WTC11 (cell line): ENCODE measurements around the gene TMEM11. TPM values are rescaled to one million over a fixed set of nuclear protein-coding genes. Genes with fewer than 3 reads are reported as not detected.
A peak's percentile ranks its signal among the peaks of the same experiment; 100 is the strongest.

Source experiments
- ATAC-seq: fragments of 200-7000 bp; cut with Tn5 transposase; 2 replicates; pipeline ENCODE4 v1.10.0; 2021; ENCODE audit warnings: mild to moderate bottlenecking, moderate library complexity
- CTCF ChIA-PET: fragments of 300-600 bp; sonication (Branson Sonifier 250); formaldehyde crosslinking; loops from one replicate; lab custom pipeline; 2021; ENCODE audit warnings: antibody characterized with exemption; lab: Charles Lee
- POLR2A ChIA-PET: fragments of 350-600 bp; sonication (Branson Sonifier 250); formaldehyde crosslinking; loops from one replicate; lab custom pipeline; 2021; ENCODE audit warnings: antibody characterized with exemption; lab: Charles Lee
- DNase-seq: peaks from one replicate; pipeline ENCODE4 v3.0.0; 2021; ENCODE audit warnings: low spot score
- H3K27ac Mint-ChIP-seq: 2 replicates; pipeline ENCODE4 v1.8.0; 2021; ENCODE audit warnings: mixed read lengths
- H3K27me3 Mint-ChIP-seq: 2 replicates; pipeline ENCODE4 v1.8.0; 2021; ENCODE audit warnings: low read depth, mild to moderate bottlenecking, moderate library complexity, mixed read lengths
- H3K36me3 Mint-ChIP-seq: 2 replicates; pipeline ENCODE4 v1.8.0; 2021; ENCODE audit warnings: mixed read lengths
- H3K4me1 Mint-ChIP-seq: 2 replicates; pipeline ENCODE4 v1.8.0; 2022; ENCODE audit warnings: mixed read lengths
- H3K4me3 Mint-ChIP-seq: 2 replicates; pipeline ENCODE4 v1.8.0; 2021; ENCODE audit warnings: mild to moderate bottlenecking, moderate library complexity, mixed read lengths
- H3K9me3 Mint-ChIP-seq: 2 replicates; pipeline ENCODE4 v1.8.0; 2021; ENCODE audit warnings: mixed read lengths
- AR ChIP-seq: fragments of 250-450 bp; sonication (Bioruptor Pico); IDR thresholded peaks from 2 replicates; pipeline ENCODE4 v1.9.0; 2021; ENCODE audit warnings: mild to moderate bottlenecking
- ATF1 ChIP-seq: sonication (generic); formaldehyde crosslinking; IDR thresholded peaks from 2 replicates; pipeline ENCODE4 v1.8.1; 2023; ENCODE audit warnings: mild to moderate bottlenecking, moderate library complexity, missing genetic modification reagents
- ATF3 ChIP-seq: sonication (generic); formaldehyde crosslinking; conservative IDR thresholded peaks from 2 replicates; pipeline ENCODE4 v1.8.1; 2022; ENCODE audit warnings: mild to moderate bottlenecking, missing genetic modification reagents
- CDX4 ChIP-seq: fragments of 250-450 bp; sonication (Bioruptor Pico); IDR thresholded peaks from 2 replicates; pipeline ENCODE4 v1.9.0; 2021; ENCODE audit warnings: moderate library complexity, mild to moderate bottlenecking, inconsistent platforms, borderline replicate concordance
- CREB1 ChIP-seq: sonication (generic); formaldehyde crosslinking; IDR thresholded peaks from 2 replicates; pipeline ENCODE4 v1.8.0; 2023; ENCODE audit warnings: mild to moderate bottlenecking, missing genetic modification reagents
- CREM ChIP-seq: sonication (generic); formaldehyde crosslinking; IDR thresholded peaks from 2 replicates; pipeline ENCODE4 v1.8.1; 2022; ENCODE audit warnings: mild to moderate bottlenecking, missing genetic modification reagents, moderate library complexity
- ESRRA ChIP-seq: sonication (generic); formaldehyde crosslinking; IDR thresholded peaks from 2 replicates; pipeline ENCODE4 v1.8.1; 2022; ENCODE audit warnings: mild to moderate bottlenecking, missing genetic modification reagents, borderline replicate concordance
- FOXP1 ChIP-seq: sonication (generic); formaldehyde crosslinking; IDR thresholded peaks from 2 replicates; pipeline ENCODE4 v1.8.0; 2022; ENCODE audit warnings: missing genetic modification reagents, mild to moderate bottlenecking, moderate library complexity, borderline replicate concordance
- GABPB1 ChIP-seq: sonication (generic); formaldehyde crosslinking; IDR thresholded peaks from 2 replicates; pipeline ENCODE4 v1.8.1; 2023; ENCODE audit warnings: mild to moderate bottlenecking, missing genetic modification reagents
- GTF2I ChIP-seq: fragments of 250-450 bp; sonication (Bioruptor Pico); conservative IDR thresholded peaks from 2 replicates; pipeline ENCODE4 v1.4.0; 2021; ENCODE audit warnings: mild to moderate bottlenecking
- JUN ChIP-seq: sonication (generic); formaldehyde crosslinking; IDR thresholded peaks from 2 replicates; pipeline ENCODE4 v1.8.0; 2023; ENCODE audit warnings: mild to moderate bottlenecking, missing genetic modification reagents
- MXD4 ChIP-seq: fragments of 250-450 bp; sonication (Bioruptor Pico); IDR thresholded peaks from 2 replicates; pipeline ENCODE4 v1.8.0; 2021; ENCODE audit warnings: mild to moderate bottlenecking, moderate library complexity, borderline replicate concordance
- NFYB ChIP-seq: sonication (generic); formaldehyde crosslinking; conservative IDR thresholded peaks from 2 replicates; pipeline ENCODE4 v1.8.0; 2022; ENCODE audit warnings: low read depth, missing genetic modification reagents
- NR2C2 ChIP-seq: sonication (generic); formaldehyde crosslinking; IDR thresholded peaks from 2 replicates; pipeline ENCODE4 v1.8.0; 2022; ENCODE audit warnings: mild to moderate bottlenecking, missing genetic modification reagents
- OVOL2 ChIP-seq: fragments of 250-450 bp; sonication (Bioruptor Pico); IDR thresholded peaks from 2 replicates; pipeline ENCODE4 v1.9.0; 2021; ENCODE audit warnings: mild to moderate bottlenecking, borderline replicate concordance
- RORB ChIP-seq: fragments of 250-450 bp; sonication (Bioruptor Pico); IDR thresholded peaks from 2 replicates; pipeline ENCODE4 v1.9.0; 2021; ENCODE audit warnings: mild to moderate bottlenecking
- TCF7 ChIP-seq: sonication (generic); formaldehyde crosslinking; IDR thresholded peaks from 2 replicates; pipeline ENCODE4 v1.8.0; 2022; ENCODE audit warnings: mild to moderate bottlenecking, low read depth, missing genetic modification reagents, moderate library complexity
- ZBTB21 ChIP-seq: sonication (generic); formaldehyde crosslinking; IDR thresholded peaks from 2 replicates; pipeline ENCODE4 v1.8.1; 2023; ENCODE audit warnings: mild to moderate bottlenecking, missing genetic modification reagents, borderline replicate concordance
- ZNF138 ChIP-seq: sonication (generic); formaldehyde crosslinking; conservative IDR thresholded peaks from 2 replicates; pipeline ENCODE4 v1.8.1; 2022; ENCODE audit warnings: mild to moderate bottlenecking, moderate library complexity, missing genetic modification reagents
- total RNA-seq: library from RNA; stranded (reverse); gene quantifications from 3 replicates; pipeline ENCODE4 v1.2.3, GENCODE V29; 2021
- TF ChIP-seq, protein P1 (sequence below): fragments of 250-450 bp; sonication (Bioruptor Pico); IDR thresholded peaks from 2 replicates; pipeline ENCODE4 v2.1.2; 2022; ENCODE audit warnings: mild to moderate bottlenecking, moderate library complexity
- TF ChIP-seq, protein P2 (sequence below): sonication (generic); formaldehyde crosslinking; IDR thresholded peaks from 2 replicates; pipeline ENCODE4 v1.8.1; 2022; ENCODE audit warnings: mild to moderate bottlenecking, missing genetic modification reagents, moderate library complexity, borderline replicate concordance
- TF ChIP-seq, protein P3 (sequence below): fragments of 250-450 bp; sonication (Bioruptor Pico); IDR thresholded peaks from 2 replicates; pipeline ENCODE4 v1.8.0; 2021; ENCODE audit warnings: mild to moderate bottlenecking
- TF ChIP-seq, protein P4 (sequence below): sonication (generic); formaldehyde crosslinking; IDR thresholded peaks from 2 replicates; pipeline ENCODE4 v1.8.1; 2023; ENCODE audit warnings: mild to moderate bottlenecking, missing genetic modification reagents, borderline replicate concordance
- TF ChIP-seq, protein P5 (sequence below): sonication (generic); formaldehyde crosslinking; IDR thresholded peaks from 2 replicates; pipeline ENCODE4 v1.8.0; 2022; ENCODE audit warnings: mild to moderate bottlenecking, missing genetic modification reagents

The TMEM11 gene
- total RNA-seq, 1 experiment from 2014 or later: 37.0 TPM

GRCh38 chr17:21183468-21183867 lies 30.5 kb downstream of the TMEM11 start (continued):
- TF ChIP-seq MXD4 (CRISPR knock-in tag) (no peak), AR (CRISPR knock-in tag) (no peak), CDX4 (no peak), FOXP1 (no peak), CREM (CRISPR knock-in tag) (no peak), OVOL2 (CRISPR knock-in tag) (no peak), NFYB (no peak), ZBTB21 (no peak), RORB (no peak), ZNF138 (CRISPR knock-in tag) (no peak), ATF3 (CRISPR knock-in tag) (no peak), ATF1 (no peak)
- TF ChIP-seq, protein P1, sequence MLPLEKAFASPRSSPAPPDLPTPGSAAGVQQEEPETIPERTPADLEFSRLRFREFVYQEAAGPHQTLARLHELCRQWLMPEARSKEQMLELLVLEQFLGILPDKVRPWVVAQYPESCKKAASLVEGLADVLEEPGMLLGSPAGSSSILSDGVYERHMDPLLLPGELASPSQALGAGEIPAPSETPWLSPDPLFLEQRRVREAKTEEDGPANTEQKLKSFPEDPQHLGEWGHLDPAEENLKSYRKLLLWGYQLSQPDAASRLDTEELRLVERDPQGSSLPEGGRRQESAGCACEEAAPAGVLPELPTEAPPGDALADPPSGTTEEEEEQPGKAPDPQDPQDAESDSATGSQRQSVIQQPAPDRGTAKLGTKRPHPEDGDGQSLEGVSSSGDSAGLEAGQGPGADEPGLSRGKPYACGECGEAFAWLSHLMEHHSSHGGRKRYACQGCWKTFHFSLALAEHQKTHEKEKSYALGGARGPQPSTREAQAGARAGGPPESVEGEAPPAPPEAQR (CRISPR knock-in tag): no peak
- TF ChIP-seq, protein P2, sequence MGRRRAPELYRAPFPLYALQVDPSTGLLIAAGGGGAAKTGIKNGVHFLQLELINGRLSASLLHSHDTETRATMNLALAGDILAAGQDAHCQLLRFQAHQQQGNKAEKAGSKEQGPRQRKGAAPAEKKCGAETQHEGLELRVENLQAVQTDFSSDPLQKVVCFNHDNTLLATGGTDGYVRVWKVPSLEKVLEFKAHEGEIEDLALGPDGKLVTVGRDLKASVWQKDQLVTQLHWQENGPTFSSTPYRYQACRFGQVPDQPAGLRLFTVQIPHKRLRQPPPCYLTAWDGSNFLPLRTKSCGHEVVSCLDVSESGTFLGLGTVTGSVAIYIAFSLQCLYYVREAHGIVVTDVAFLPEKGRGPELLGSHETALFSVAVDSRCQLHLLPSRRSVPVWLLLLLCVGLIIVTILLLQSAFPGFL: no peak

DNA sequence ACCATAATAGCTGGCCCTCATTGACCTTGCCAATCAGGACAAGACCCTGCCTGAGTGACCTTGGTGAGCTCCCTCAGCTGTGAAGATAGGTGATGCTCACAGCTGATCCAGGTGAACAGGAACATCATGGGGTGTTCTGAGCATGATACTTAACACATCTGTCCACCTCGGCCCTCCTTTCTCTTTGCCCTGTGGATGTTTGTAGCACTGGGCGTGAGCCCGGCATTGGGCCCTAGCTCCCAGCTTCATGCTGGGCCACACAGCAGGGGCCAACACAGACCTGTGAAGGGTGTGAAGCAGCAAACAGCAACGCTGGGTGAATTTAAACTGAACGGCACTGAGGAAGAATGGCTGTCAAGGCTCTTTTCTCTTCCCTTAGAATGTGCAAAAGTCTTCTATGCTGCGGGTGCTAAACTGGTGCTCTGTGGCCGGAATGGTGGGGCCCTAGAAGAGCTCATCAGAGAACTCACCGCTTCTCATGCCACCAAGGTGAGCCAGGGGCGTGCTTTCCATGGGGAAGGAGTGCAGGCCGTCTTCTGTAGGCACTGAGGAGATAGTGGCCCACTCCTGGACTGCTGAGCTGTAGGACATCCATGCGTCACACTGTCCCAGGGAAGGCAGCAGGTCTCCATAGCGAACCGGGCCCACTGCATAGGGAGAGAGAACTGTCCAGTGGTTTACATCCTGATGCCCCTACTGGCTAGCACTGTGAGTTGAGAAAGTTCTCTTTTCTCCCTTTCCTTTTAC lies 35.9 kb downstream of the TMEM11 start:
- ChIA-PET CTCF (interaction anchor here (0.7 to 1.3 kb wide), 4 partner anchors 15 to 62 kb away, joined by 3 to 4 read pairs (median 3); no protein-coding TSS in a partner anchor), POLR2A (no interaction called here)
- Mint-ChIP-seq H3K9me3 (no peaks in the 10 kb centered on the region), H3K27ac (peak overlapping the region; percentile 65; the same call in 1 of the 2 replicates), H3K4me1 (no peaks in the 10 kb centered on the region), H3K36me3 (peaks cover 10% of the 10 kb centered on the region), H3K4me3 (no peak overlapping the region), H3K27me3 (no peaks in the 10 kb centered on the region; the same call in 1 of the 2 replicates)
- DNase-seq (no peak), ATAC-seq (no peak)
- TF ChIP-seq, protein P3, sequence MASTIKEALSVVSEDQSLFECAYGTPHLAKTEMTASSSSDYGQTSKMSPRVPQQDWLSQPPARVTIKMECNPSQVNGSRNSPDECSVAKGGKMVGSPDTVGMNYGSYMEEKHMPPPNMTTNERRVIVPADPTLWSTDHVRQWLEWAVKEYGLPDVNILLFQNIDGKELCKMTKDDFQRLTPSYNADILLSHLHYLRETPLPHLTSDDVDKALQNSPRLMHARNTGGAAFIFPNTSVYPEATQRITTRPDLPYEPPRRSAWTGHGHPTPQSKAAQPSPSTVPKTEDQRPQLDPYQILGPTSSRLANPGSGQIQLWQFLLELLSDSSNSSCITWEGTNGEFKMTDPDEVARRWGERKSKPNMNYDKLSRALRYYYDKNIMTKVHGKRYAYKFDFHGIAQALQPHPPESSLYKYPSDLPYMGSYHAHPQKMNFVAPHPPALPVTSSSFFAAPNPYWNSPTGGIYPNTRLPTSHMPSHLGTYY (CRISPR knock-in tag): no peak
- TF ChIP-seq GABPB1: no peak
- no peak for TF ChIP-seq GTF2I (CRISPR knock-in tag)
- no peak for TF ChIP-seq ESRRA (CRISPR knock-in tag)
- no peak for TF ChIP-seq TCF7 (CRISPR knock-in tag)
- no peak for TF ChIP-seq CREB1 (CRISPR knock-in tag)
- TF ChIP-seq ZBTB21: no peak
- TF ChIP-seq, protein P4, sequence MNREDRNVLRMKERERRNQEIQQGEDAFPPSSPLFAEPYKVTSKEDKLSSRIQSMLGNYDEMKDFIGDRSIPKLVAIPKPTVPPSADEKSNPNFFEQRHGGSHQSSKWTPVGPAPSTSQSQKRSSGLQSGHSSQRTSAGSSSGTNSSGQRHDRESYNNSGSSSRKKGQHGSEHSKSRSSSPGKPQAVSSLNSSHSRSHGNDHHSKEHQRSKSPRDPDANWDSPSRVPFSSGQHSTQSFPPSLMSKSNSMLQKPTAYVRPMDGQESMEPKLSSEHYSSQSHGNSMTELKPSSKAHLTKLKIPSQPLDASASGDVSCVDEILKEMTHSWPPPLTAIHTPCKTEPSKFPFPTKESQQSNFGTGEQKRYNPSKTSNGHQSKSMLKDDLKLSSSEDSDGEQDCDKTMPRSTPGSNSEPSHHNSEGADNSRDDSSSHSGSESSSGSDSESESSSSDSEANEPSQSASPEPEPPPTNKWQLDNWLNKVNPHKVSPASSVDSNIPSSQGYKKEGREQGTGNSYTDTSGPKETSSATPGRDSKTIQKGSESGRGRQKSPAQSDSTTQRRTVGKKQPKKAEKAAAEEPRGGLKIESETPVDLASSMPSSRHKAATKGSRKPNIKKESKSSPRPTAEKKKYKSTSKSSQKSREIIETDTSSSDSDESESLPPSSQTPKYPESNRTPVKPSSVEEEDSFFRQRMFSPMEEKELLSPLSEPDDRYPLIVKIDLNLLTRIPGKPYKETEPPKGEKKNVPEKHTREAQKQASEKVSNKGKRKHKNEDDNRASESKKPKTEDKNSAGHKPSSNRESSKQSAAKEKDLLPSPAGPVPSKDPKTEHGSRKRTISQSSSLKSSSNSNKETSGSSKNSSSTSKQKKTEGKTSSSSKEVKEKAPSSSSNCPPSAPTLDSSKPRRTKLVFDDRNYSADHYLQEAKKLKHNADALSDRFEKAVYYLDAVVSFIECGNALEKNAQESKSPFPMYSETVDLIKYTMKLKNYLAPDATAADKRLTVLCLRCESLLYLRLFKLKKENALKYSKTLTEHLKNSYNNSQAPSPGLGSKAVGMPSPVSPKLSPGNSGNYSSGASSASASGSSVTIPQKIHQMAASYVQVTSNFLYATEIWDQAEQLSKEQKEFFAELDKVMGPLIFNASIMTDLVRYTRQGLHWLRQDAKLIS (CRISPR knock-in tag): no peak
- no peak for TF ChIP-seq NR2C2 (CRISPR knock-in tag)
- TF ChIP-seq, protein P5, sequence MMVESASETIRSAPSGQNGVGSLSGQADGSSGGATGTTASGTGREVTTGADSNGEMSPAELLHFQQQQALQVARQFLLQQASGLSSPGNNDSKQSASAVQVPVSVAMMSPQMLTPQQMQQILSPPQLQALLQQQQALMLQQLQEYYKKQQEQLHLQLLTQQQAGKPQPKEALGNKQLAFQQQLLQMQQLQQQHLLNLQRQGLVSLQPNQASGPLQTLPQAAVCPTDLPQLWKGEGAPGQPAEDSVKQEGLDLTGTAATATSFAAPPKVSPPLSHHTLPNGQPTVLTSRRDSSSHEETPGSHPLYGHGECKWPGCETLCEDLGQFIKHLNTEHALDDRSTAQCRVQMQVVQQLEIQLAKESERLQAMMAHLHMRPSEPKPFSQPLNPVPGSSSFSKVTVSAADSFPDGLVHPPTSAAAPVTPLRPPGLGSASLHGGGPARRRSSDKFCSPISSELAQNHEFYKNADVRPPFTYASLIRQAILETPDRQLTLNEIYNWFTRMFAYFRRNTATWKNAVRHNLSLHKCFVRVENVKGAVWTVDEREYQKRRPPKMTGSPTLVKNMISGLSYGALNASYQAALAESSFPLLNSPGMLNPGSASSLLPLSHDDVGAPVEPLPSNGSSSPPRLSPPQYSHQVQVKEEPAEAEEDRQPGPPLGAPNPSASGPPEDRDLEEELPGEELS (CRISPR knock-in tag): no peak
- no peak for TF ChIP-seq JUN (CRISPR knock-in tag)
